Endothelial cell of umbilical vein (primary cell): ENCODE data around the gene NFIC. TPM values are rescaled to one million over a fixed set of nuclear protein-coding genes. Genes with fewer than 3 reads are reported as not detected.

Experiments
- BruUV-seq: library from RNA; stranded (reverse); fragments of 400-500 nt; replicated peaks from 2 replicates; lab custom pipeline; 2021; lab: Mats Ljungman, UMichigan
- CTCF ChIA-PET: fragments of 300-600, 350-600 bp; sonication (Branson Sonifier 250); formaldehyde crosslinking; loops from one replicate; lab custom pipeline; 2021; ENCODE audit warnings: antibody characterized with exemption, inconsistent platforms; lab: Charles Lee
- POLR2A ChIA-PET: fragments of 300-600, 350-600 bp; sonication (Branson Sonifier 250); formaldehyde crosslinking; loops from one replicate; lab custom pipeline; 2021; ENCODE audit warnings: antibody characterized with exemption, inconsistent platforms; lab: Charles Lee
- DNase-seq: peaks from one replicate; pipeline ENCODE4 v3.0.0-alpha.2; 2011; ENCODE audit warnings: low read depth, low spot score
- FAIRE-seq: peaks from 2 replicates; lab custom pipeline; 2011; peaks lifted over from hg19 to GRCh38; lab: Jason Lieb, UNC
- H2AFZ ChIP-seq: 2 replicates; pipeline ENCODE4 v1.6.0; 2012; ENCODE audit warnings: low read depth, low read length, control low read depth, inconsistent platforms
- H3K27ac ChIP-seq: 2 replicates; pipeline ENCODE4 v1.5.1; 2011; ENCODE audit warnings: low read depth, mild to moderate bottlenecking, control low read depth, low read length, moderate library complexity; ENCODE audit not compliant: insufficient read depth
- H3K27me3 ChIP-seq, 2 experiments: 2 replicates each; pipeline versions ENCODE4 v1.6.0 to v1.6.1; 2011; ENCODE audit warnings: low read length in 2 of 2, mixed read lengths in 1 of 2; ENCODE audit not compliant: control insufficient read depth in 2 of 2, insufficient read depth in 2 of 2
- H3K36me3 ChIP-seq, 2 experiments: 2 replicates in 1 of 2; 3 replicates in 1 of 2; pipeline ENCODE4 v1.5.1; 2011; ENCODE audit warnings: low read length in 2 of 2, mild to moderate bottlenecking in 1 of 2, moderate library complexity in 1 of 2; ENCODE audit not compliant: control insufficient read depth in 2 of 2, insufficient read depth in 2 of 2; ENCODE audit errors: extremely low read depth in 1 of 2
- H3K4me1 ChIP-seq: 3 replicates; pipeline ENCODE4 v1.5.1; 2011; ENCODE audit warnings: mild to moderate bottlenecking, low read length; ENCODE audit not compliant: control insufficient read depth, insufficient read depth; ENCODE audit errors: extremely low read depth
- H3K4me2 ChIP-seq: 2 replicates; pipeline ENCODE4 v1.6.1; 2011; ENCODE audit warnings: low read length, control low read depth, mixed read lengths; ENCODE audit not compliant: insufficient read depth
- H3K4me3 ChIP-seq, 3 experiments: fragments of 200-600 bp in 1 of 3; sonication (generic), shearing (Covaris generic) in 1 of 3; replicated peaks in 1 of 3; 2 replicates each; pipeline ENCODE4 v1.5.1; 2011 to 2016; ENCODE audit warnings: control low read depth in 3 of 3, low read length in 3 of 3, mild to moderate bottlenecking in 2 of 3, inconsistent platforms in 1 of 3, low read depth in 1 of 3, moderate library complexity in 1 of 3; ENCODE audit not compliant: insufficient read depth in 1 of 3
- H3K79me2 ChIP-seq: 2 replicates; pipeline ENCODE4 v1.6.0; 2012; ENCODE audit warnings: low read length, inconsistent platforms; ENCODE audit not compliant: control insufficient read depth, insufficient read depth
- H3K9ac ChIP-seq: replicated peaks from 2 replicates; pipeline ENCODE3; 2011; ENCODE audit warnings: low read length, control low read depth; ENCODE audit not compliant: insufficient read depth; ENCODE audit errors: extremely low read depth
- H3K9me1 ChIP-seq: replicated peaks from 3 replicates; pipeline ENCODE4 v1.6.0; 2011; ENCODE audit warnings: mild to moderate bottlenecking, low read length; ENCODE audit not compliant: control insufficient read depth, insufficient read depth; ENCODE audit errors: extremely low read depth
- H3K9me3 ChIP-seq: replicated peaks from 2 replicates; pipeline ENCODE4 v1.5.1; 2012; ENCODE audit warnings: low read length, inconsistent platforms; ENCODE audit not compliant: control insufficient read depth, insufficient read depth
- H4K20me1 ChIP-seq: replicated peaks from 2 replicates; pipeline ENCODE3; 2011; ENCODE audit warnings: mild to moderate bottlenecking, low read length; ENCODE audit not compliant: control insufficient read depth, insufficient read depth; ENCODE audit errors: extremely low read depth
- CTCF ChIP-seq, 2 donors: IDR thresholded peaks; 1 replicate in 1 of 2; 2 replicates in 1 of 2; pipeline ENCODE4 v1.5.1; 2011; ENCODE audit warnings: low read length in 2 of 2, mild to moderate bottlenecking in 2 of 2, moderate library complexity in 2 of 2, control low read depth in 1 of 2, inconsistent platforms in 1 of 2, low read depth in 1 of 2; ENCODE audit not compliant: insufficient read depth in 1 of 2; ENCODE audit errors: extremely low read depth in 1 of 2
- EZH2 ChIP-seq: IDR thresholded peaks from 2 replicates; pipeline ENCODE4 v1.6.1; 2012; ENCODE audit warnings: borderline replicate concordance, low read depth, mild to moderate bottlenecking, moderate library complexity, low read length, inconsistent platforms; ENCODE audit not compliant: severe bottlenecking
- FOS ChIP-seq: IDR thresholded peaks from 2 replicates; pipeline ENCODE4 v1.6.1; 2011; ENCODE audit warnings: mild to moderate bottlenecking, low read length, moderate library complexity, borderline replicate concordance; ENCODE audit not compliant: insufficient read depth
- GATA2 ChIP-seq: IDR thresholded peaks from 2 replicates; pipeline ENCODE4 v1.7.0; 2011; ENCODE audit warnings: low read depth, mild to moderate bottlenecking, moderate library complexity, mixed read lengths, low read length; ENCODE audit not compliant: insufficient read length, insufficient read depth
- JUN ChIP-seq: IDR thresholded peaks from 2 replicates; pipeline ENCODE4 v1.6.1; 2011; ENCODE audit warnings: borderline replicate concordance, low read depth; ENCODE audit not compliant: insufficient read length, insufficient read depth
- MAX ChIP-seq: IDR thresholded peaks from 2 replicates; pipeline ENCODE4 v1.6.1; 2011; ENCODE audit not compliant: insufficient read depth, insufficient read length
- MYC ChIP-seq: IDR thresholded peaks from one replicate; pipeline ENCODE4 v1.6.1; 2011; ENCODE audit warnings: mild to moderate bottlenecking, low read depth, low read length
- POLR2A ChIP-seq: IDR thresholded peaks from 2 replicates; pipeline ENCODE4 v1.6.1; 2012; ENCODE audit warnings: low read depth, mild to moderate bottlenecking, control low read depth, low read length
- POLR2AphosphoS5 ChIP-seq: IDR thresholded peaks from 2 replicates; pipeline ENCODE4 v1.6.1; 2012; ENCODE audit warnings: low read depth, mild to moderate bottlenecking, control low read depth, low read length, moderate library complexity; ENCODE audit not compliant: insufficient read depth
- dilution Hi-C: fragments of 300-500 bp; cut with MboI; formaldehyde crosslinking; loops from one replicate; pipeline ENCODE4 v1.15.0; 2019; ENCODE audit warnings: low sequenced_read_pairs; ENCODE audit not compliant: extremely low pct_ligation_motif_present
- intact Hi-C: fragments of 100-400 bp; cut with micrococcal nuclease; formaldehyde crosslinking; loops from one replicate; pipeline ENCODE4 v1.10.0; 2022
- polyA plus RNA-seq, 4 experiments: library from polyadenylated mRNA; depleted of rRNA in 3 of 4; stranded (reverse) in 3 of 4; unstranded in 1 of 4; fragments of >200 nt; gene quantifications; 2 replicates each; pipeline versions ENCODE4 v1.2.1 to v1.2.3, GENCODE V29; 2011 to 2012; ENCODE audit warnings: missing spikeins in 1 of 4
- total RNA-seq: library from RNA; stranded (reverse); gene quantifications from 2 replicates; pipeline ENCODE4 v1.2.3, GENCODE V29; 2021

Gene NFIC
- total and polyA plus RNA-seq, 2 donors (not counting 3 experiments of a cell fraction or from before 2014, with no cell fraction given), result 11.4 to 133 TPM

DNA sequence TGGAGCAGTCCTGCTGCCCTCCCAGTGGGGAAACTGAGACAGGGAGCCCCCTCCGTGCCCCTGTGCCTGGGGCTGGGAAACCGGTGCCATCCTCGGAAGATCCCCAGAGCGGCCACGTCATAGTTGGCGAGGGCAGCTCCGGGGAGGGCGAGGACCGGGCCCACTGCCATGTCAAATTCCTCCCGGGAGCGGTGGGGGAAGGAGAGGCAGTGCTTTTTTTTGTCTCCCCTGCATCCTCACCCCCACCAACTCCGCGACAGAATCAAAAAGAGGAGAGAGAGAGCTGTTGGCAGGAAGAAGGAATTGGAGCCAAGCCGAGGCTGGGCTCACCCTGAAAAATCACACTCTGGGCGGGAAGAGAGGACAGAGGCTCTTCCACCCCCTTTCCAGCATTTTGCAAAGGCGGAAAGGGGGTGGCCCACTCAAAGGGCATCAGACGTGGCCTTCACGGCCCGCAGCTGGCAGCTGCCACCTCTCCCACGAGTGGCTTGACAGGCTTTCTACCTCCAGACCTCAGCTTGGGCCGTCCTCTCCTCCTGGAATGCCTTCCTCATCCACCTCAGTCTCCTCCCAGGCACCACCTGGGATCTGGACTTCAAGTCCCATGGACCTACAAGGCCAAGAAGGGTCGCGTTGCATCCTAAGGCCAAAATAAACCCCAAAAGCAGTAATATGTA lies 19.6 kb upstream of the NFIC start:
- no peaks in the 10 kb centered on the region for H3K27me3 ChIP-seq
- dilution Hi-C loops (no loop called here), intact Hi-C loops (no loop called here)
- BruUV-seq, result no TSS peak
- no peak overlapping the region for H3K4me2 ChIP-seq
- CTCF ChIA-PET, result interaction anchor here (0.8 to 1.9 kb wide), 4 partner anchors 42 to 126 kb away, joined by 3 to 14 read pairs (median 4); no protein-coding TSS in a partner anchor
- no peaks in the 10 kb centered on the region for H3K79me2 ChIP-seq
- no peaks in the 10 kb centered on the region for H3K36me3 ChIP-seq
- H4K20me1 ChIP-seq, result no peaks in the 10 kb centered on the region
- H3K9me3 ChIP-seq, result no peaks in the 10 kb centered on the region
- FAIRE-seq (no peak), DNase-seq (no peak)
- TF ChIP-seq GATA2 (no peak), MYC (no peak), JUN (no peak), MAX (no peak), POLR2AphosphoS5 (no peak), EZH2 (no peak), CTCF (IDR thresholded peaks at IDR 0.05; ENCODE audit: extremely low read depth in 1 of 2, insufficient read depth in 1 of 2, low read depth in 1 of 2, low read length in 2 of 2) (no peak), POLR2A (no peak), FOS (no peak)
- H3K27ac ChIP-seq, result no peak overlapping the region
- no peaks in the 10 kb centered on the region for H3K4me1 ChIP-seq
- no peaks in the 10 kb centered on the region for H3K9me1 ChIP-seq
- no peak overlapping the region for H3K4me3 ChIP-seq
- POLR2A ChIA-PET, result no interaction called here
- H3K9ac ChIP-seq, result no peak overlapping the region
- peak overlapping the region; percentile 5 for H2AFZ ChIP-seq
